GF-D8 (cell line): ENCODE results near the gene TRIM2.

ENCODE experiments used
- DNase-seq: peaks from one replicate; lab custom pipeline; 2025; lab: John Stamatoyannopoulos, UW

The TRIM2 gene

GRCh38 chr4:153222707-153223426 lies 18.6 kb downstream of the TRIM2 start:
- DNase-seq = no peak

GRCh38 chr4:153223427-153223801 lies 19.2 kb downstream of the TRIM2 start:
- DNase-seq = no peak

- no peak for DNase-seq
These were observed 19.7 kb downstream of the TRIM2 start for GRCh38 chr4:153223930-153224329.

- DNase-seq = no peak
These were observed 20.2 kb downstream of the TRIM2 start for GRCh38 chr4:153224474-153224873.

- no peak for DNase-seq
These were observed 23.3 kb downstream of the TRIM2 start for GRCh38 chr4:153227469-153228075.

GRCh38 chr4:153228512-153229140 lies 24.4 kb downstream of the TRIM2 start:
- DNase-seq = no peak

GRCh38 chr4:153229545-153229944 lies 25.3 kb downstream of the TRIM2 start:
- DNase-seq = no peak

GRCh38 chr4:153232768-153233167 lies 28.5 kb downstream of the TRIM2 start:
- no peak for DNase-seq

GRCh38 chr4:153233761-153234371 lies 29.6 kb downstream of the TRIM2 start:
- DNase-seq = no peak

- no peak for DNase-seq
These were observed 30.6 kb downstream of the TRIM2 start for GRCh38 chr4:153234885-153235284.

- DNase-seq = no peak
These were observed 34.1 kb downstream of the TRIM2 start for GRCh38 chr4:153238135-153238919.

- DNase-seq = no peak
These were observed 35.2 kb downstream of the TRIM2 start for GRCh38 chr4:153239409-153239808.

- no peak for DNase-seq
These were observed 37.1 kb downstream of the TRIM2 start for GRCh38 chr4:153241295-153241694.

GRCh38 chr4:153241970-153242838 lies 38.0 kb downstream of the TRIM2 start:
- DNase-seq = no peak

GRCh38 chr4:153242839-153243324 lies 38.6 kb downstream of the TRIM2 start:
- no peak for DNase-seq

GRCh38 chr4:153243468-153243867 lies 39.2 kb downstream of the TRIM2 start:
- no peak for DNase-seq

- no peak for DNase-seq
These were observed 40.7 kb downstream of the TRIM2 start for GRCh38 chr4:153244969-153245368.

- no peak for DNase-seq
These were observed 41.5 kb downstream of the TRIM2 start for GRCh38 chr4:153245775-153246174.

- no peak for DNase-seq
These were observed 42.3 kb downstream of the TRIM2 start for GRCh38 chr4:153246446-153247115.

- no peak for DNase-seq
These were observed 42.9 kb downstream of the TRIM2 start for GRCh38 chr4:153247116-153247490.
